GM23338 (cell line): Measurements from ENCODE around the gene FAM3D. TPM values are rescaled to one million over a fixed set of nuclear protein-coding genes. Genes with fewer than 3 reads are reported as not detected.

Source experiments
- CTCF ChIP-seq, 2 experiments: fragments of 200-600 bp in 1 of 2; sonication (generic) in 1 of 2; conservative IDR thresholded peaks; 2 replicates each; pipeline versions ENCODE4 v1.5.1 to v1.6.1; 2016 to 2017; ENCODE audit warnings: antibody characterized with exemption in 2 of 2, low read depth in 2 of 2, mild to moderate bottlenecking in 2 of 2, moderate library complexity in 1 of 2
- ETS1 ChIP-seq: IDR thresholded peaks from 2 replicates; pipeline ENCODE4 v1.6.1; 2016; ENCODE audit warnings: antibody characterized with exemption
- EZH2 ChIP-seq: fragments of 200-600 bp; sonication (generic); IDR thresholded peaks from one replicate; pipeline ENCODE4 v1.8.0; 2017; ENCODE audit warnings: antibody characterized with exemption, mild to moderate bottlenecking, low read depth; ENCODE audit not compliant: unreplicated experiment
- EZH2phosphoT487 ChIP-seq: fragments of 200-600 bp; sonication (generic); IDR thresholded peaks from one replicate; pipeline ENCODE4 v1.8.1; 2018; ENCODE audit warnings: antibody characterized with exemption; ENCODE audit not compliant: unreplicated experiment
- POLR2AphosphoS5 ChIP-seq: IDR thresholded peaks from 2 replicates; pipeline ENCODE4 v1.6.1; 2016; ENCODE audit warnings: antibody characterized with exemption, low read depth
- REST ChIP-seq: IDR thresholded peaks from one replicate; pipeline ENCODE4 v1.6.1; 2018; ENCODE audit warnings: antibody characterized with exemption; ENCODE audit not compliant: unreplicated experiment
- STAT1 ChIP-seq: IDR thresholded peaks from one replicate; pipeline ENCODE4 v1.6.1; 2016; ENCODE audit warnings: antibody characterized with exemption; ENCODE audit not compliant: unreplicated experiment
- ZNF114 ChIP-seq: fragments of 250-450 bp; sonication (Bioruptor Pico); IDR thresholded peaks from 2 replicates; pipeline ENCODE4 v1.5.0; 2020; ENCODE audit warnings: mild to moderate bottlenecking, moderate library complexity
- ZNF331 ChIP-seq: fragments of 250-450 bp; sonication (Bioruptor Pico); IDR thresholded peaks from 2 replicates; pipeline ENCODE4 v1.5.0; 2020; ENCODE audit warnings: low read depth, mild to moderate bottlenecking, moderate library complexity
- polyA plus RNA-seq: library from polyadenylated mRNA; unstranded; fragments of >200 nt; fragmentation: Nextera tagmentation; extraction: Ambion mirVana; gene quantifications from 2 replicates; pipeline ENCODE4 v1.2.1, GENCODE V29; 2016
- total RNA-seq: library from RNA; depleted of rRNA; stranded (reverse); fragments of >200 nt; shearing (Covaris generic); gene quantifications from 2 replicates; pipeline ENCODE4 v1.2.3, GENCODE V29; 2014; rRNA removed

FAM3D gene
- total and polyA plus RNA-seq, 2 experiments from 2014 or later, result 0.26 TPM; not detected in 1

- TF ChIP-seq REST, result no peak
- TF ChIP-seq ETS1, result no peak
- TF ChIP-seq CTCF (conservative IDR thresholded peaks at IDR 0.05; ENCODE audit: low read depth in 2 of 2), result no peak
- TF ChIP-seq POLR2AphosphoS5, result no peak
- no peak for TF ChIP-seq EZH2
- TF ChIP-seq ZNF114 (CRISPR knock-in tag), result no peak
- no peak for TF ChIP-seq STAT1
- TF ChIP-seq ZNF331, result no peak
- TF ChIP-seq EZH2phosphoT487, result no peak
Measured at GRCh38 chr3:58584690-58585004, 81.9 kb downstream of the FAM3D start (continued).

Other genes starting within 250 kb of the FAM3D start
- 153 and 222 TPM in 2 replicates for gene PDHB, start 232.9 kb downstream of the FAM3D start, total RNA-seq
- gene PDHB, start 232.9 kb downstream of the FAM3D start, polyA plus RNA-seq, result 161 and 172 TPM in 2 replicates
- 22.8 and 28.3 TPM in 2 replicates for gene KCTD6, start 174.7 kb downstream of the FAM3D start, total RNA-seq
- 27.0 and 34.6 TPM in 2 replicates for gene KCTD6, start 174.7 kb downstream of the FAM3D start, polyA plus RNA-seq
- 0.31 and 1.1 TPM in 2 replicates for gene ACOX2, start 129.6 kb downstream of the FAM3D start, total RNA-seq
- 1.9 and 2.9 TPM in 2 replicates for gene ACOX2, start 129.6 kb downstream of the FAM3D start, polyA plus RNA-seq
- 0.89 and 1.0 TPM in 2 replicates for gene FAM107A, start 89.4 kb downstream of the FAM3D start, total RNA-seq
- 0.61 and 1.1 TPM in 2 replicates for gene FAM107A, start 89.4 kb downstream of the FAM3D start, polyA plus RNA-seq